GM12872 (cell line): ENCODE results near the gene KIF7.

ENCODE experiments used
- TF ChIP-seq, protein P1 (sequence below): IDR thresholded peaks from 3 replicates; pipeline ENCODE4 v1.5.1; 2011; ENCODE audit warnings: low read depth, mild to moderate bottlenecking, low read length, moderate library complexity; ENCODE audit not compliant: insufficient read depth

KIF7 gene, protein sequence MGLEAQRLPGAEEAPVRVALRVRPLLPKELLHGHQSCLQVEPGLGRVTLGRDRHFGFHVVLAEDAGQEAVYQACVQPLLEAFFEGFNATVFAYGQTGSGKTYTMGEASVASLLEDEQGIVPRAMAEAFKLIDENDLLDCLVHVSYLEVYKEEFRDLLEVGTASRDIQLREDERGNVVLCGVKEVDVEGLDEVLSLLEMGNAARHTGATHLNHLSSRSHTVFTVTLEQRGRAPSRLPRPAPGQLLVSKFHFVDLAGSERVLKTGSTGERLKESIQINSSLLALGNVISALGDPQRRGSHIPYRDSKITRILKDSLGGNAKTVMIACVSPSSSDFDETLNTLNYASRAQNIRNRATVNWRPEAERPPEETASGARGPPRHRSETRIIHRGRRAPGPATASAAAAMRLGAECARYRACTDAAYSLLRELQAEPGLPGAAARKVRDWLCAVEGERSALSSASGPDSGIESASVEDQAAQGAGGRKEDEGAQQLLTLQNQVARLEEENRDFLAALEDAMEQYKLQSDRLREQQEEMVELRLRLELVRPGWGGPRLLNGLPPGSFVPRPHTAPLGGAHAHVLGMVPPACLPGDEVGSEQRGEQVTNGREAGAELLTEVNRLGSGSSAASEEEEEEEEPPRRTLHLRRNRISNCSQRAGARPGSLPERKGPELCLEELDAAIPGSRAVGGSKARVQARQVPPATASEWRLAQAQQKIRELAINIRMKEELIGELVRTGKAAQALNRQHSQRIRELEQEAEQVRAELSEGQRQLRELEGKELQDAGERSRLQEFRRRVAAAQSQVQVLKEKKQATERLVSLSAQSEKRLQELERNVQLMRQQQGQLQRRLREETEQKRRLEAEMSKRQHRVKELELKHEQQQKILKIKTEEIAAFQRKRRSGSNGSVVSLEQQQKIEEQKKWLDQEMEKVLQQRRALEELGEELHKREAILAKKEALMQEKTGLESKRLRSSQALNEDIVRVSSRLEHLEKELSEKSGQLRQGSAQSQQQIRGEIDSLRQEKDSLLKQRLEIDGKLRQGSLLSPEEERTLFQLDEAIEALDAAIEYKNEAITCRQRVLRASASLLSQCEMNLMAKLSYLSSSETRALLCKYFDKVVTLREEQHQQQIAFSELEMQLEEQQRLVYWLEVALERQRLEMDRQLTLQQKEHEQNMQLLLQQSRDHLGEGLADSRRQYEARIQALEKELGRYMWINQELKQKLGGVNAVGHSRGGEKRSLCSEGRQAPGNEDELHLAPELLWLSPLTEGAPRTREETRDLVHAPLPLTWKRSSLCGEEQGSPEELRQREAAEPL (N-terminal part only)

DNA sequence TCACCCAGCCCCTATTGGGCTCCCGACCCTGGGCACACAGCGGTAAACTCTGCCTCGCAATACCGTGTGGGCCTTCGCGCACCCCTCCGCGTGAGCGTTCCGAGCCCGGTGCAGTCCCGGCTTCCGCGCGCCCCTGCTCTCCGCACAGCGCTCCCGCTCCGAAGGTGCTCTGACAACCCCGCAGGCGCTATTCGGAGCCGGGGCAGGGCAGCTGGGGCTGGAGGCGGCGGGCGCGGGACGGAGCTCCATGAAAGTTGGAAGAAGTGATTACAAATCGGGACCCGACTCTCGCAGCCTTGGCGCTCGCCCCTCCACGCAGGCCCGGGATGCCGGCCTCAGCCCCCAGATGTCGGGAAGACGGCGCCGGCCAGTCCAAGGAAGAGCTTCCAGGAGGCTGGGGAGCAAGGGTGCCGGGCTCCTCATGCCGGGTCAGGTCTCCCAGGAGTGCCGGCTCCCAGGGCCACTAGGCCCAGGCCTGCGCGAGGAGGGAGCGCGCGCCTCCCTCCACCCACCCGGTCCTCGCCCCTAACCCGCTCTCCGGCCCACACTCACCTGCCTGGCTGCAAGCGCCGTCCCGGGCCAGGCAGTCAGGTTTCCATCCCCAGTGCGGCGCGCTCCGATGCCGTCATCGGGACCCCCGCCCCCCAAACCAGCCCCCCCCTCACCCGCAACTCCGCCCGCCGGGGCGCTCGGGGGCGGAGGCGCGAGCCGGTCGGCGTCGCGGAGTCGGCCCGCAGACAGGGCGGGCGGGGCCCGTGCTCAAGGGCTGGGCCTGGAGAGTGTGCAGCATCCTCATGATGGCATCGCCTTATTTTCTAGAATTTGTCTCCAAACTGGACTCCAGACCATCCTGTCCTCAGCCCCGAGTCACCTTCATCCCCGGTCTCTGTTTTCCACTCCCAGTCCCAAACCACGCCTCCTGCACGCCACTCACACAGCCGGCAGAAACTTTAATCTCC lies at the start of gene KIF7:
KIF7 (minus strand) TSS at position 621 of the 959 bp plus-strand sequence. CDS start 2,537 bp downstream, outside the sequence.
- TF ChIP-seq, protein P1, sequence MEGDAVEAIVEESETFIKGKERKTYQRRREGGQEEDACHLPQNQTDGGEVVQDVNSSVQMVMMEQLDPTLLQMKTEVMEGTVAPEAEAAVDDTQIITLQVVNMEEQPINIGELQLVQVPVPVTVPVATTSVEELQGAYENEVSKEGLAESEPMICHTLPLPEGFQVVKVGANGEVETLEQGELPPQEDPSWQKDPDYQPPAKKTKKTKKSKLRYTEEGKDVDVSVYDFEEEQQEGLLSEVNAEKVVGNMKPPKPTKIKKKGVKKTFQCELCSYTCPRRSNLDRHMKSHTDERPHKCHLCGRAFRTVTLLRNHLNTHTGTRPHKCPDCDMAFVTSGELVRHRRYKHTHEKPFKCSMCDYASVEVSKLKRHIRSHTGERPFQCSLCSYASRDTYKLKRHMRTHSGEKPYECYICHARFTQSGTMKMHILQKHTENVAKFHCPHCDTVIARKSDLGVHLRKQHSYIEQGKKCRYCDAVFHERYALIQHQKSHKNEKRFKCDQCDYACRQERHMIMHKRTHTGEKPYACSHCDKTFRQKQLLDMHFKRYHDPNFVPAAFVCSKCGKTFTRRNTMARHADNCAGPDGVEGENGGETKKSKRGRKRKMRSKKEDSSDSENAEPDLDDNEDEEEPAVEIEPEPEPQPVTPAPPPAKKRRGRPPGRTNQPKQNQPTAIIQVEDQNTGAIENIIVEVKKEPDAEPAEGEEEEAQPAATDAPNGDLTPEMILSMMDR: no peak

GRCh38 chr15:89704411-89704810 lies 49.1 kb upstream of the KIF7 start:
- TF ChIP-seq, protein P1: no peak

GRCh38 chr15:89695198-89695597 lies 39.9 kb upstream of the KIF7 start:
- TF ChIP-seq, protein P1: no peak

- TF ChIP-seq, protein P1: no peak
These were observed 38.4 kb upstream of the KIF7 start for GRCh38 chr15:89693696-89694095.

DNA sequence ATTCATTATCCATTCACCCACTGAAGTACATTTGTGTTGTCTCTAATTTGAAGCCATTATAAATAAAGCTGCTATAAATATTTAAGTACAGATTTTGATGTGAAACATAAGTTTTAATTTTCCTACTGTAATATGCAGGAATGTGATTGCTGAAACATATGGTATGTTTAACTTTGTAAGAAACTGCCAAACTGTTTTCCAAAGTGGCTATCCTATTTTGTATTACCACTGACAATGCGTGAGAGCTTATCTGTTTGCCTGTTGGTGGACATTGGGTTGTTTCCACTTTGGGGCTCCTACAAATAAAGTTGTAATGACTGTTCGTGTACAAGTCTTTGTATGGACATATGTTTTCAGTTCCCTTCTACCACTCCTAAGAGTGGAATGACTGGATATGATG lies 37.8 kb upstream of the KIF7 start:
- TF ChIP-seq, protein P1: no peak

DNA sequence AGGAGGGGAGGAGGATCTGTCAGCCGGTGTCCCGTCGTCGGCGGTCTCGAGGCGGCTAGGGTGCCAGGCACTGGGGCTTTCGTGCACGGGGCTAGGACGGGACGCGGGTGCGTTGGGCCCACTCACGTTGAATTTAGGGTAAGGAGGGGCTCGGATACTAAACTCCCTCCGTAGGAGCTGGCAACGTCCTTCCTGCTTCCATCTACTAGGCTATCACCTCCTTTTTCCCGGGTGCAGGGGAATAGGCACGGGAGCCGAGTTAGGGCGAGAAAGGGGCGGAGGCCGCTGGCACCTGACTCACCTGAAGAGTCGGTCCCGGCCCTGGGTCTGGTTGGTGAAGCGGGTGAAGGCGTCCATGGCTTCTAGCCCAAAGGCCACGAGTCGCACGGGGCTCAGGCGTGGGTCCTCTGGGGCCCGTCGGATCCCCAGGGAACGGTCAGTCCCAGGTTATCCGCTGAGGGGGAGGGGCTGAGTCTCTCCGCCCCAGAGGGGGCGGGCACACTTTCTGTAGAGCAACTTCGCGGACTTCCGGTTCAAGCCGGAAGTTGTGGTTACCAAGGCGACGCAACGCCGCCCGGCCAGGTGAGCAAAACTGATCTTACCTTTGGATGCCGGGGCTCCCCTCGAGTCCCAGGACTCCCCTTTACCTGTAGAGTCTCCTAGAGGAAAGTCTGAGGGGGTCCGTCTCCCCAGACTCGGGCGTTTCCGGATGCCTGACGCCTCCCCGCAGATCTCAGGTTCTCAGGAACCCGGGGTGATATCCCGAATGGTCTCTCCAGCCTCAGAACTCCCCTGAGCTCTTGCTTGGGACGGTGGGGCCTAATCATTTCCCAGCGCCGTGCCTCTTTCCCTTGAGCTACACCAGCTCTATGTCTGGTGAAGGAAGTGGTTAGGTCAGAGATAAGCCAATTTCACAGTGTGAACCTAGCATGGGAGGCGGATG lies 35.3 kb upstream of the KIF7 start, which contains the start of the genes PEX11A and WDR93:
PEX11A (minus strand) TSS at position 479 of the 943 bp plus-strand sequence; CDS start at position 357, 122 bp downstream.
WDR93 (plus strand) TSS at position 536 of the 943 bp plus-strand sequence. CDS start 10,936 bp downstream, outside the sequence.
- TF ChIP-seq, protein P1: no peak
